Measurements from ENCODE around the gene JMJD1C.

JMJD1C gene

DNA sequence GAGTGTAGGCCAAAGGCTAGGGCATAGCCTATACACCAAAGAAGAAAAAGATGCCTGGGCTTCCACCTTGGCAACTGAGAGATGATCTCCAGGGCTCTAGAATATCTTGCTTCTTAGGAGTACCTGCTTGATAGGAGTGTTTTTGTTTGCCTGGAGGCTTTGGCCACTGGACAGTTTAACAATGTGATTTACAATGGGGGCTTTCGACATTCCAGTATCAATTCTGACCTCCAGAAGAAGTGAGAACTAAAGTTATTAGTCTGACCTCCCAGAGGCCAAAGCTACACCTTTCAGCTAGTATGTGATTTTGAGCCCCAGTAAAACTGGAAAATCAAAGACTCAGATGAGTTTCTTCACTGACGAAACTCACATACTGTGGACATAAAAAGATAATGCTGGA lies 96.1 kb downstream of the JMJD1C start:
- TF ChIP-seq, protein P1, sequence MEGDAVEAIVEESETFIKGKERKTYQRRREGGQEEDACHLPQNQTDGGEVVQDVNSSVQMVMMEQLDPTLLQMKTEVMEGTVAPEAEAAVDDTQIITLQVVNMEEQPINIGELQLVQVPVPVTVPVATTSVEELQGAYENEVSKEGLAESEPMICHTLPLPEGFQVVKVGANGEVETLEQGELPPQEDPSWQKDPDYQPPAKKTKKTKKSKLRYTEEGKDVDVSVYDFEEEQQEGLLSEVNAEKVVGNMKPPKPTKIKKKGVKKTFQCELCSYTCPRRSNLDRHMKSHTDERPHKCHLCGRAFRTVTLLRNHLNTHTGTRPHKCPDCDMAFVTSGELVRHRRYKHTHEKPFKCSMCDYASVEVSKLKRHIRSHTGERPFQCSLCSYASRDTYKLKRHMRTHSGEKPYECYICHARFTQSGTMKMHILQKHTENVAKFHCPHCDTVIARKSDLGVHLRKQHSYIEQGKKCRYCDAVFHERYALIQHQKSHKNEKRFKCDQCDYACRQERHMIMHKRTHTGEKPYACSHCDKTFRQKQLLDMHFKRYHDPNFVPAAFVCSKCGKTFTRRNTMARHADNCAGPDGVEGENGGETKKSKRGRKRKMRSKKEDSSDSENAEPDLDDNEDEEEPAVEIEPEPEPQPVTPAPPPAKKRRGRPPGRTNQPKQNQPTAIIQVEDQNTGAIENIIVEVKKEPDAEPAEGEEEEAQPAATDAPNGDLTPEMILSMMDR (IDR thresholded peaks at IDR 0.05; ENCODE audit: insufficient read depth, low read length, poor library complexity, severe bottlenecking) = no peak
- Histone ChIP-seq H3K36me3 (ENCODE audit: control insufficient read depth, insufficient read depth, low read length) (no peaks in the 10 kb centered on the region), H3K27me3 (replicated peaks; ENCODE audit: control insufficient read depth, insufficient read depth, low read length) (no peaks in the 10 kb centered on the region), H3K4me3 (replicated peaks; ENCODE audit: low read depth, low read length) (no peak overlapping the region)
- DNase-seq (ENCODE audit: extremely low read depth, insufficient read length) = no peak

DNA sequence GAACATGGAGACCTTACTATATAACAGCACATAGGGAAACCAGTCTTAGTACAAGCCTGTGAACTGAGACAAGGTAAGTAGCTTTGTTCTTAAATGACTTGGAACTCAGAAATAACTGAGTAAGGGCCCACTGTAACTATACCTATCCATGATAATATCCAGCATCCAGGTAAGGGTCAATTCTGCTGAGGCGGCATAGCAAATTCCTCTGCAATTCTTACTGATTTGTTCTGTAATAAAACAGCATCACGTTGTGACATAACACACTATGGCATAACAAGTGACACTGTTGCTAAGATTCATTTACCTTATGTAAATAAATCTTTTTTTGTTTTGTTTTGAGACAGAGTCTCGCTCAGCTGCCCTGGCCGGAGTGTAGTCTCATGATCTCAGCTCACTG lies 97.4 kb downstream of the JMJD1C start:
- TF ChIP-seq, protein P1 (IDR thresholded peaks at IDR 0.05; ENCODE audit: insufficient read depth, low read length, poor library complexity, severe bottlenecking) = no peak
- Histone ChIP-seq H3K27me3 (replicated peaks; ENCODE audit: control insufficient read depth, insufficient read depth, low read length) (no peaks in the 10 kb centered on the region), H3K4me3 (replicated peaks; ENCODE audit: low read depth, low read length) (no peak overlapping the region), H3K36me3 (ENCODE audit: control insufficient read depth, insufficient read depth, low read length) (no peaks in the 10 kb centered on the region)
- no peak for DNase-seq (ENCODE audit: extremely low read depth, insufficient read length)

DNA sequence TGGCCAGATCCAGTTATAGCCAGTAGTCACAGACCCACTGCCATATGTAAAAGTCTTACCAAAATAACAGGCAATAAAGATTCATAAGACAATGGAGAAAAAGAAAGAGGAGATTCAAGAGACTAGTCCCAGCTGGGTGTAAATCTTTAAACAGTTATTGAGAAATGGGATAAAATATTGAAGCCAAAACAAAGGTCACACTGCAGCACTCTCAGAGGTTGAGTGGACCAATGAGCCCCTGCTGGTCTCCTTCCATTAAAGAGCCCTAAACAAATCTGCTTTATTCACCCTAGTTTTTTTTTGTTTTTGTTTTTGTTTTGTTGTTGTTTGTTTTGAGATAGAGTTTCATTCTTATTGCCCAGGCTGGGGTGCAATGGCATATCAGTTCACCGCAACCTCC lies 98.8 kb downstream of the JMJD1C start:
- H3K36me3 ChIP-seq (ENCODE audit: control insufficient read depth, insufficient read depth, low read length) = no peaks in the 10 kb centered on the region
- no peak for DNase-seq (ENCODE audit: extremely low read depth, insufficient read length)
- TF ChIP-seq, protein P1 (IDR thresholded peaks at IDR 0.05; ENCODE audit: insufficient read depth, low read length, poor library complexity, severe bottlenecking) = no peak

DNA sequence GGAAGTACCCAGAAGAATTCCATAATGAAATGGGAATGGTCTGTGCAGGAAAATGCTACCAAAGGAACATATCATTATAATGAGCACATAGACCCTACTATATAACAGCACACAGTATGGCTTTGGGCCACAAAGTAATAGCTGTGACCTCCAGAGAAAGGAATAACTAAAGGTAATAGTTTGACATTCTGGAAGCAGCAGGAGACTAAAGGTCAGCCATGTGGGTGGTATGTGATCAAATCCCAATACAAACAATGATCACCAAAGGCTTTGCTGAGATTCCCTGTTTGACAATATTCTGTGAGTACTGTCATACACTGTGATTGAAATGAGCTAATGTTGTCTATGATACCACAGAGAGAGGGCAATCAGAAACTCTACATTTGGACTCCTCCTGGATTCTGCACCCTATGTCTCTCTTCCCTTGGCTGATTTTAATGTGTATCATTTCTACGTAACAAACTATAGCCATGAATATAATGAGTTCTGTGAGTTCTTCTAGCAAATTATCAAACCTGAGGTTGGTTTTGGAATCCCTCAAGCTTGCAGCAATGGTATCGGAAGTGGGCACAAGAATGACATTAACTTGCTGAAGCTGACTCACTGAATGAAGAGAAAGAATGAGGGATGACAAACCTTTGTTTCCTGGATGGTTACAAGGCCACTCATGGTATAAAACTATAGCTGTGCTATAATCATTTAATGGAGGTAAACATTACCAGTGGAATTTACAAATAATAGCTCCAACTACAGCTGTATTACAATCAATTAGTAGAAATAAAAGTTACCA lies 99.6 kb downstream of the JMJD1C start:
- no peaks in the 10 kb centered on the region for H3K27me3 ChIP-seq (replicated peaks; ENCODE audit: control insufficient read depth, insufficient read depth, low read length)
- no peak overlapping the region for H3K4me3 ChIP-seq (replicated peaks; ENCODE audit: low read depth, low read length)
- TF ChIP-seq, protein P1 (IDR thresholded peaks at IDR 0.05; ENCODE audit: insufficient read depth, low read length, poor library complexity, severe bottlenecking) = no peak
- no peak for DNase-seq (ENCODE audit: extremely low read depth, insufficient read length)
- no peaks in the 10 kb centered on the region for H3K36me3 ChIP-seq (ENCODE audit: control insufficient read depth, insufficient read depth, low read length)

More for the DNA sequence above, 98.8 kb downstream of the JMJD1C start:
- Histone ChIP-seq H3K4me3 (replicated peaks; ENCODE audit: low read depth, low read length) (no peak overlapping the region), H3K27me3 (replicated peaks; ENCODE audit: control insufficient read depth, insufficient read depth, low read length) (no peaks in the 10 kb centered on the region)

DNA sequence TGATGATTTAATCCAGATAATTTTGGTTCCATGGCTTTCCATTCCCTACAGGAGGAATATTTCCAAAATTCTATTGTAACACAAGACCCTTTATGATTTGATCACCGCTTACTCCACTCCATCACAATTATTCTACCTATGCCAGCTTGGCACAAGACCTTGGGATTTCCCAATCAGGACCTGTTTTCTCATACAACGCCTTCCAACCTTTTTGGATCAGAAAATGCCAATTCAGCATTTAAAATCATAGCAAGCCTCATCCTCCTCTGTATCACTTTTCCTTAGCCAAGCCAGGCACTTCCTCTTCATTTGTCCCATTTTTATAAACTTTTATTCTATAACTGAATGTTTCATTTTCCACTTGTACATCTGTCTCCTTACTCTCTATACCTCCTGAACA lies 100.9 kb downstream of the JMJD1C start:
- Histone ChIP-seq H3K27me3 (replicated peaks; ENCODE audit: control insufficient read depth, insufficient read depth, low read length) (no peaks in the 10 kb centered on the region), H3K36me3 (ENCODE audit: control insufficient read depth, insufficient read depth, low read length) (no peaks in the 10 kb centered on the region), H3K4me3 (replicated peaks; ENCODE audit: low read depth, low read length) (no peak overlapping the region)
- no peak for DNase-seq (ENCODE audit: extremely low read depth, insufficient read length)
- TF ChIP-seq, protein P1 (IDR thresholded peaks at IDR 0.05; ENCODE audit: insufficient read depth, low read length, poor library complexity, severe bottlenecking) = no peak
